SW 1271 (cell line): ENCODE data around the gene EMP1.
A peak's percentile ranks its signal among the peaks of the same experiment; 100 is the strongest.

Experiments used
- DNase-seq, 2 experiments: peaks; one replicate each; lab custom pipeline; 2025; lab: John Stamatoyannopoulos, UW

Gene EMP1

GRCh38 chr12:13222076-13222475 is 25.6 kb downstream of the EMP1 start:
- DNase-seq = no peak

DNA sequence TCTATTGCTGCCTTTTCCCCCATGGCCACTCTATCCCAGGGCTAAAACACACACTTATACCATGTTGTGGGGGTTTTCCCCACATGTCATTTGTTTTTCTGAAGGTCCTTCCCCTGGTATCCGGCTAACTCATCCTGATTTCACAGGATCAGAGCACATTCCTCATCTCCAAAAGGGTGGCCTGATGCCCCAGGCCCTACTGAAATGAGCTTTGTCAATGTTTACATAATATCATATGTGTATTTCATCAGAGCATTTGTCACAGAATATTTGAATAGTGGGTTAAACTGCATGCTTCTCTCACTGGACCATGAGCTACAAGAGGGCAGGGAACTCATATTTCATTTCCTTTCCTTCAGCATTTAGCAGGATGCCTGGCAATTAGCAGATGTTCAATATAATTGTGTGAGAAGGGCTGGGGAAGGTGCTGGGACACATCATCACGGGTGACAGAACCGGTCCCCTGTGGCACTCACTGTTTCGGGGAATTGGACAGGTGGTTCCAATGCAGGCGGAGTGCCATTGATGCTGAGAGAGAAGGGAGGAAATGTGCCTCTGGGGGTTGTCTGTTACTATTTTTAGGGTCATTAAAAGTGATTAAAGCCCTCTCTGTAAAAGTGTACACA is 26.8 kb downstream of the EMP1 start:
- peak; percentile 20 to 35 for DNase-seq

DNA sequence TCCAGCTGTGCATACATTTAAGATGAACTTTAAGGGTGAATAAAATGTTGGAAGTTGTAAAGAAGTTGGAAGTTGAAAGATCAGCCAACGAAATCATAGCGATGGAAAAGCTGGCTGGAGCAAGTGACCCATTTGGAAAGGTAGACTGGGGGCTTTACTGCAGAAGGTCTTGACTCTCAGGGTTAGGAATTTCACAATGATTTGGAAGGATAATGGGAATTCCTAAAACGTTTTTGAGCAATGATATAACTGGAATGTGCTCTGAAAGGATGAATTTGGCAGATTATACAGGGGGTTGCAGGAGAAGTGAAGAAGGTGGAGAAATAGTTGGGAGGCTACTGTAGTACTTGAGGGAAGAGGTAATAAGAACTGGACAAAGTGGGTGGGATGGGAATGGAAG is 27.4 kb downstream of the EMP1 start:
- no peak for DNase-seq

DNA sequence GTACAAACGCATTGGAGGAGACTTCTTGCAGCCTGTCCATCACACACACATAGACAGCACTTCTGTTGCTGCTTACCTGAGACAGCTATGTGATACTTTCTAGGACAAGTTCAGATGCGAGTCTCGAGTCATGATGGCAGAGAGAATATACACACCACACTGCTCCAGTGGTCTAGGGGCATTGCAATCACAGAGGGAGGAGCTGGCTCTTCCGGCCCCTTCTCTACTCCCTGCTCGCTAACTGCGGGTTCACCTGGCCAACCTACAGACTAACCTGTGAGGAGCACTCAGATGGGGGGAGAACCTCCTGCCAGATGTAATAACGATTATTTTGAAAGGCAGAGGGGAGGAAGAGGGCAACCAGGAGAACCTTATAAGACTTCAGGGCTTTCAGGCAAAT is 30.7 kb downstream of the EMP1 start:
- DNase-seq = no peak

DNA sequence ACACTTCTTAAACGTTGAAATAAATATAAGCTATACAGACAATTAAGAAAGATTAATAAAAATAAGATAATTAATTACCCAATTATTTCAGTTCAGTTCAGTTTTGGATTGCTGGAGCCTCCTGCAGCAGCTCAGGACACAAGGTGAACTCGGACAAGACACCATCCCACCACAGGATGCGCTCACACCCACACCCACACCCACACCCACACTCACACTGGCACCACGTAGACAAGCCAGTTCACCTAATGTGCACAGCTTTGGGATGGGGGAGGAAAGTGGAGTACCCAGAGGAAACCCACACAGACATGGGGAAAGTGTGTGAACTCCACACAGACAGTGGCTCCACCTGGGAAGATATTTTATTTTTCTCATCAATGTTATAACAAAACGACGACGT is 32.1 kb downstream of the EMP1 start:
- DNase-seq = no peak

GRCh38 chr12:13229504-13229903 is 33.0 kb downstream of the EMP1 start:
- no peak for DNase-seq

- no peak for DNase-seq
These were observed 34.0 kb downstream of the EMP1 start for GRCh38 chr12:13230500-13230899.

GRCh38 chr12:13233830-13234641 is 37.5 kb downstream of the EMP1 start:
- DNase-seq = peak; percentile 30 to 70

GRCh38 chr12:13238204-13238603 is 41.7 kb downstream of the EMP1 start:
- DNase-seq = no peak

DNA sequence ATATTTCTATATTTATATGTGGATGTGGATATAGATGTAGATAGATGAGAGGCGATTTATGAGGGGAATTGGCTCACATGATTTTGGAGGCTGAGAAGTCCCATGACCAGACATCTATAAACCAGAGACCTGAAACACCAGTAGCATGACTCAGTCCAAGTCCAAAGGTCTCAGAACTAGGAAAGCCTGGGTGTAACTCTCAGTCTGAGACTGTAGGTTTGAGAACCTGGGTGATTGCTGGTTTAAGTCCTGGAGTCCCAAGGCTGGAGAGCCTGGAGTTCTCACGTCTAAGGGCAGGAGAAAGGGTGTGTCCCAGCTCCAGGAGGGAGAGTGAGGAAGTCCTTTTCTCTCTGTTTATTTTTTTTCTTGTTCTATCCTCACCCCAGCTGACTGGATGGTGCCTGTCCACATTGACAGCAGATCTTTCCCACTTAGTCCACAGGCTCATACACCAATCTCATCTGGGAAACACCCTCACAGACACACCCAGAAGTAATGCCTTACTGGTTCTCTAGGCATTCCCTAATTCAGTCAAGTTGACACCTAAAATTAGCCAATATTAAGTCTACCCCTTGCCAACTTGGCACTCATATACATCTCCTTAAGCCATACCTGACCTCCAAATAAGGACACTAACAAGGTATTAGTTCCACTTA is 45.4 kb downstream of the EMP1 start:
- no peak for DNase-seq

GRCh38 chr12:13242936-13243335 is 46.4 kb downstream of the EMP1 start:
- DNase-seq = no peak

GRCh38 chr12:13243516-13244070 is 47.1 kb downstream of the EMP1 start:
- DNase-seq = no peak

- DNase-seq = no peak
These were observed 51.1 kb downstream of the EMP1 start for GRCh38 chr12:13247596-13247995.

GRCh38 chr12:13248964-13249363 is 52.4 kb downstream of the EMP1 start:
- no peak for DNase-seq

GRCh38 chr12:13250416-13250815 is 53.9 kb downstream of the EMP1 start:
- DNase-seq = peak; percentile 26 to 44

DNA sequence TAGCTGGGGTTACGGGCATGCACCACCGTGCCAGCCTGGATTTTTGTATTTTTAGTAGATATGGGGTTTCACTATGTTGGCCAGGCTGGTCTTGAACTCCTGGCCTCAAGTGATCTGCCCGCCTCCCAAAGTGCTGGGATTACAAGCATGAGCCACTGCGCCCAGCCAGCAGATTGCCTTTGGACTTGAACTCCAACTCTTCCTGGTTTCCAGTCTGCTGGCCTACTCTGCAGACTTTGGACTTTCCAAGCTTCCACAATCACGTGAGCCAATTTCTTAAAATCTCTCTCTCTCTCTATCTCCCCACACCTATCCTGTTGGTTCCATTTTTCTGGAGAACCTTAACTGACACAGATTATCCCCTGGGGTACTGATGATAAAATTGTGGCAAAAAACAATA is 55.0 kb downstream of the EMP1 start:
- DNase-seq = no peak

DNA sequence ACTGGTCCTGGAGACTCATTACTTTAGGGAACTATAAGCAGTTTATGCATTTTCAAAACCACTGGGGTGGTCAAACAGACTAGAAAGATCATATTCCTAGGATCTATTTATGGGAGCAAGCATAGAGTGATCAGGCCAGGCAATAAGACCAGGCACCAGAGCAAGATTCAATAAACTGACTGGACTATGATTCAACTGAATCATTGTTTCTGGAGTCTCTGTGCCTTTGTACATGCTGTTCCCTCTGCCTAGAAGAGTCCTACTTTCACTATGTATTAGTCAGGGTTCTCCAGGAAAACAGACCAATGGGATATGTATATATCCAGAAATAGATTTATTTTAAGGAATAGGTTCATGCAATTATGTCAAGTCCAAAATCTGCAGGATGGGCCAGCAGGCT is 55.5 kb downstream of the EMP1 start:
- DNase-seq = no peak

DNA sequence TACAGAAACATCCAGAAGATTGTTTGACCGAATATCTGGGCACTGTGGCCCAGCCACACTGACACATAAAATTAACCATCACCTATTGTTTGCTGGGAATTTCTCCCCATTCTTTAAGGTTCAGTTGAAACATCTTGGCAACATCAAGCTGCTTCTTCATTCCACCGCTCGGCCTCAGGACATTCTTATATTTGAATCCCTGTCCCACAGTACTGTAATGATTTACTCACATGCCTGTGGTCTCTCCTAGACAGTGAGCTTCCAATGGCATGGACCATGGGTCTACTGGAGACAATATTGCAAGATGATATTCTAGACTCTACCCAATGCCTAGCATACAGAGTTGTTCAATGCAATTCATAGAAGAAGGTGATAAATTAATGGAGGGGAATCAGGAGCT is 56.1 kb downstream of the EMP1 start:
- DNase-seq = no peak

DNA sequence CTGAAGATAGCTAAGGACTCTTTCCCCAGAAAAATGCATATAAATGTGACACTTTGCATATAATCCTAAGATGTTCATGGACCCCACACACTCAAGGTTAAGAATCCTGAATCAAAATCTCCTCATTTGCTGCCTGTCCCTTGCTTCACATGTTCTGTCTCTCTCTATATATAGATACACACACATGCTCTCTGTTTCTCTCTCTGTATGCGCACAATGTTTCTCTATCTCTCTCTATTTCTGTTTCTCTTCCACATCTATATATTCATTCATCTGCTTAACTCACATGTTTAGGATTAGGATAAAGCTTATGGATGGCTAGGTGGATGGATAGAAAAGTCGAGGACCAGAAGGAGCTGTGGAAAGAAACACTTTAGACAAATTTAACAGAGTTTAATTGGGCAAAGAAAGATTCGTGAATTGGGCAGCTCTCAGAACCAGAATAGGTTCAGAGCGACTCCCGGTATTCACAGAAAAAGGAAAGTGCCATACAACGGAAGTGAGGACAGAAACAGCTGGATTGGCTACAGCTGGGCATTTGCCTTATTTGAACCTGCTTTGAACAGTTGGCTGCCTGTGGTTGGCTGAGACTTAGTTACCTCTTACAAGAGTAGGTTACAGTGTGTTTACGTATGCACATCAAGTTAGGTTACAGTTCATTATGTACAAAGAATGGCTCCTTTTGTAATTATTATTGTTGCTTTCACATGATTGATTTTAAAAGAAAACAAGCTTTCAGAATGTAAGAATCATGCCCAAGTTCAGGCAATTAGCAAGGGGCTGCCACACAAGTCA is 57.6 kb downstream of the EMP1 start:
- no peak for DNase-seq

DNA sequence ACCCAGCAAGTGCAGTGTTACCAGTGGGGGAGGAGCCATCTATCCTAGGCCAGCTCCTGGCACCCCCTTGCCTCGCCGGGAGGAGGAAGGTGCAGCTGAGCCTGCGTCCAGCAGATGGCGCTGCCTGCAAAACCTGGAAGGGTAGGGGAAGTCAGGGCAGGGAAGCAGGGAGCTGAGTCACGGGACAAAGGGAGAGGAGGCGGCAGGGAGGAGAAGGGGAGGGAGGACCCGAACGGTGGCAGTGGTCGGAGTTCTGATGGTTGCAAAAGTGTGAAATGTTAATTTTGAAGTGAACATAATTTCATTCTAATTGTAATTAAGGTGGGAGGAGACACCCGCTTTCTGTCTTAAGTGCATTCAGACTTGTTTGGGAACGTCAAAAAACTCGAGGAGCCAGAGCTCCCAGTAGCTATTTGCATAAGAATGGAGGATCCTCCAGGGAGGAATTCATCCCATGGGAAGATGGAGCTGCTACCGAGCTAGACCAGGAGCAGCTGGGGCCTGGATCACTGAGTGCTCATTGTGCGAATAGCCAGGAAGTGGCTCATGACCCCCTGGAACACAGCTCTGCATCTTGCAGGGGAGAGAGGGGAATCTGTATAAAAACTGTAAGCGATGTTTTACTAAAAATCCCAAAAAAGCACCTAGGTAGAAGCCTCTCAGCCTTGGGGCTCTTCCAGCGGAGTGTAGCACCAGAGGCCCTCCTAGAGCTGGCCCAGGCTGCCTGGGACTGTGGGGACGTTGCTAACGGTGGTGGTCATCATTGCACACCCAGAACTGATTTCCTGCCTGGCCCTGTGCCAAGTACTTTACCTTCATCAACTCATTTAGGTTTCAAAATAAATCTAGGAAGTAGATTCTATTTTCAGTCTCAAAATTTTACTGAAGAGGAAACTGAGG is 59.5 kb downstream of the EMP1 start:
- peak; percentile 80 to 94 for DNase-seq

DNA sequence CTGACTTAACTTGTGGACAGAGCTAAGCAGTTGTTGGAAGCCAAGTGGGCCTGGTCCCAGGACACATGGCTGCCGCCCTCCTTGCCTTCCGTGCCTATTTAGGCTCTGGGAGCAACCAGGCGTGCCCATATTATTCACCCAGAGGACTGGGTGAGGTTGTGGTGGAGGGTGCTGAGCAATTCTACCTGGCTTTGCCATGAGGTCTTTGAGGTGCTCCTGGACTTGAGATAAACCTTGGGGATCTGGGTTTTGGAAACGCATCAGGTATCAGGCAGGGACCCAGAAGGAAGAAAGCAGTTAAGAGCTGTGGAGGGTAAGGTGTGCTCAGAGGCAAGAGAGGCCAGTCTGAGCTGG is 60.1 kb downstream of the EMP1 start:
- no peak for DNase-seq
